ENCODE results near the gene EEFSEC. TPM values are rescaled to one million over a fixed set of nuclear protein-coding genes. Genes with fewer than 3 reads are reported as not detected.

The EEFSEC gene
- total and polyA plus RNA-seq, 2 of the 8 experiments (the other 6 are each of a cell fraction or from before 2014, with no cell fraction given): 13.1 to 19.8 TPM

- TF ChIP-seq CHD7 (IDR thresholded peaks at IDR 0.05; ENCODE audit: insufficient replicate concordance, low read length) (no peak), ATF2 (IDR thresholded peaks at IDR 0.05; ENCODE audit: low read length) (no peak), CHD2 (IDR thresholded peaks at IDR 0.05; ENCODE audit: low read length) (no peak), SIX5 (IDR thresholded peaks at IDR 0.05; ENCODE audit: low read depth, low read length) (no peak), KDM1A (IDR thresholded peaks at IDR 0.05; ENCODE audit: borderline replicate concordance, low read length) (no peak), CHD1 (IDR thresholded peaks at IDR 0.05; ENCODE audit: low read depth, low read length) (no peak), RFX5 (IDR thresholded peaks at IDR 0.05; ENCODE audit: borderline replicate concordance, low read depth, low read length) (no peak), POLR2A (IDR thresholded peaks at IDR 0.05; ENCODE audit: control extremely low read depth in 1 of 2, low read depth in 2 of 2, low read length in 2 of 2) (no peak), CEBPB (IDR thresholded peaks at IDR 0.05; ENCODE audit: low read depth, low read length) (no peak), SIRT6 (IDR thresholded peaks at IDR 0.05; ENCODE audit: low read length) (no peak)
These were observed 241.8 kb downstream of the EEFSEC start (continued) for GRCh38 chr3:128395046-128395445.
